Caco-2 (cell line): ENCODE data around the gene ARMC6. TPM values are rescaled to one million over a fixed set of nuclear protein-coding genes. Genes with fewer than 3 reads are reported as not detected.
A peak's percentile ranks its signal among the peaks of the same experiment; 100 is the strongest.

Experiments
- BruUV-seq: library from RNA; stranded (reverse); fragments of 400-500 nt; replicated peaks from 2 replicates; lab custom pipeline; 2021; lab: Mats Ljungman, UMichigan
- CTCF ChIA-PET: fragments of 300-600 bp; sonication (Branson Sonifier 250); formaldehyde crosslinking; loops from one replicate; lab custom pipeline; 2022; ENCODE audit warnings: antibody characterized with exemption; lab: Charles Lee
- POLR2A ChIA-PET: fragments of 300-600 bp; sonication (Branson Sonifier 250); formaldehyde crosslinking; loops from one replicate; lab custom pipeline; 2022; ENCODE audit warnings: antibody characterized with exemption; lab: Charles Lee
- DNase-seq, 2 experiments: peaks; one replicate each; pipeline versions ENCODE4 v3.0.0 to v3.0.0-alpha.2; 2020 to 2022
- H3K27me3 ChIP-seq: replicated peaks from 2 replicates; pipeline ENCODE4 v1.6.0; 2011; ENCODE audit warnings: low read length; ENCODE audit not compliant: control insufficient read depth, insufficient read depth
- H3K36me3 ChIP-seq: 2 replicates; pipeline ENCODE4 v1.5.1; 2011; ENCODE audit warnings: low read length; ENCODE audit not compliant: control insufficient read depth, insufficient read depth
- H3K4me1 ChIP-seq: fragments of 250-450 bp; sonication (Bioruptor Pico); 2 replicates; pipeline ENCODE4 v1.5.1; 2020; ENCODE audit warnings: mild to moderate bottlenecking
- H3K4me3 ChIP-seq: 2 replicates; pipeline ENCODE4 v1.5.1; 2011; ENCODE audit warnings: low read depth, mild to moderate bottlenecking, control low read depth, low read length
- H3K9me3 ChIP-seq: fragments of 250-450 bp; sonication (Bioruptor Pico); 2 replicates; pipeline ENCODE4 v1.5.1; 2020; ENCODE audit warnings: mild to moderate bottlenecking, moderate library complexity
- H3K27ac Mint-ChIP-seq: one replicate; pipeline ENCODE4 v1.8.0; 2022; ENCODE audit warnings: mixed read lengths; ENCODE audit not compliant: unreplicated experiment
- H3K27me3 Mint-ChIP-seq: one replicate; pipeline ENCODE4 v1.8.0; 2022; ENCODE audit warnings: mixed read lengths; ENCODE audit not compliant: insufficient read depth, unreplicated experiment
- H3K36me3 Mint-ChIP-seq: one replicate; pipeline ENCODE4 v1.8.0; 2022; ENCODE audit warnings: mild to moderate bottlenecking, mixed read lengths; ENCODE audit not compliant: insufficient read depth, unreplicated experiment
- H3K4me1 Mint-ChIP-seq: one replicate; pipeline ENCODE4 v1.8.0; 2022; ENCODE audit warnings: low read depth, mixed read lengths; ENCODE audit not compliant: unreplicated experiment
- H3K4me3 Mint-ChIP-seq: one replicate; pipeline ENCODE4 v1.8.0; 2022; ENCODE audit warnings: mild to moderate bottlenecking, moderate library complexity, mixed read lengths; ENCODE audit not compliant: unreplicated experiment
- H3K9me3 Mint-ChIP-seq: one replicate; pipeline ENCODE4 v1.8.0; 2022; ENCODE audit warnings: mixed read lengths; ENCODE audit not compliant: unreplicated experiment
- CTCF ChIP-seq, 2 experiments: fragments of 200-600 bp in 1 of 2; IDR thresholded peaks; 1 replicate in 1 of 2; 2 replicates in 1 of 2; pipeline versions ENCODE4 v1.5.1 to v1.8.0; 2011 to 2022; ENCODE audit warnings: antibody characterized with exemption in 1 of 2, control low read depth in 1 of 2, inconsistent platforms in 1 of 2, low read depth in 1 of 2, low read length in 1 of 2, mild to moderate bottlenecking in 1 of 2, moderate library complexity in 1 of 2; ENCODE audit not compliant: insufficient read depth in 1 of 2, severe bottlenecking in 1 of 2, unreplicated experiment in 1 of 2
- intact Hi-C: fragments of 100-400 bp; cut with micrococcal nuclease; formaldehyde crosslinking; loops from one replicate; pipeline ENCODE4 v1.10.0; 2022; ENCODE audit not compliant: unreplicated experiment
- total RNA-seq: library from RNA; stranded (reverse); gene quantifications from 2 replicates; pipeline ENCODE4 v1.2.3, GENCODE V29; 2022

The ARMC6 gene
- total RNA-seq, 1 experiment from 2014 or later: 40.1 TPM

GRCh38 chr19:18993115-18993514 is 40.3 kb upstream of the ARMC6 start:
- POLR2A ChIA-PET: no interaction called here
- H3K36me3 ChIP-seq: no peaks in the 10 kb centered on the region; the same call in 1 of the 2 replicates
- peaks cover 50% of the 10 kb centered on the region for H3K36me3 Mint-ChIP-seq

GRCh38 chr19:18995804-18996241 is 37.6 kb upstream of the ARMC6 start:
- CTCF ChIA-PET: interaction anchor here (0.6 to 1.6 kb wide), 7 partner anchors 8 to 174 kb away, joined by 3 to 5 read pairs (median 3); partner anchors contain the start of genes COPE, DDX49 and MEF2B
- Mint-ChIP-seq H3K4me1 (no peaks in the 10 kb centered on the region), H3K27me3 (no peaks in the 10 kb centered on the region), H3K27ac (no peak overlapping the region), H3K36me3 (peaks cover 60% of the 10 kb centered on the region), H3K4me3 (no peak overlapping the region), H3K9me3 (no peaks in the 10 kb centered on the region)
- POLR2A ChIA-PET: no interaction called here
- no peaks in the 10 kb centered on the region for H3K9me3 ChIP-seq
- no TSS peak for BruUV-seq
- DNase-seq: peak; percentile 72 to 74
- peak; percentile 42 to 78 for TF ChIP-seq CTCF (IDR thresholded peaks at IDR 0.05; ENCODE audit: insufficient read depth in 1 of 2, low read depth in 1 of 2, low read length in 1 of 2, severe bottlenecking in 1 of 2, unreplicated experiment in 1 of 2)
- no peaks in the 10 kb centered on the region for H3K27me3 ChIP-seq
- H3K36me3 ChIP-seq: no peaks in the 10 kb centered on the region
- intact Hi-C loops: loop anchor here (1.0 to 2.0 kb wide), 2 partner anchors 117 to 143 kb away; no protein-coding TSS in a partner anchor
- no peak overlapping the region for H3K4me3 ChIP-seq
- H3K4me1 ChIP-seq: no peaks in the 10 kb centered on the region

More at GRCh38 chr19:18993115-18993514, 40.3 kb upstream of the ARMC6 start:
- H3K27me3 Mint-ChIP-seq: no peaks in the 10 kb centered on the region
- no peaks in the 10 kb centered on the region for H3K4me1 Mint-ChIP-seq
- H3K27ac Mint-ChIP-seq: no peak overlapping the region
- Histone ChIP-seq H3K9me3 (no peaks in the 10 kb centered on the region), H3K27me3 (no peaks in the 10 kb centered on the region), H3K4me1 (no peaks in the 10 kb centered on the region), H3K4me3 (no peak overlapping the region)
- no peak for TF ChIP-seq CTCF (IDR thresholded peaks at IDR 0.05; ENCODE audit: insufficient read depth in 1 of 2, low read depth in 1 of 2, low read length in 1 of 2, severe bottlenecking in 1 of 2, unreplicated experiment in 1 of 2)
- no peak for DNase-seq
- intact Hi-C loops: no loop called here
- no peaks in the 10 kb centered on the region for H3K9me3 Mint-ChIP-seq
- no peak overlapping the region for H3K4me3 Mint-ChIP-seq
- no TSS peak for BruUV-seq
- CTCF ChIA-PET: no interaction called here

- Histone ChIP-seq H3K27me3 (no peaks in the 10 kb centered on the region), H3K4me3 (no peak overlapping the region), H3K36me3 (no peaks in the 10 kb centered on the region; the same call in 1 of the 2 replicates), H3K9me3 (no peaks in the 10 kb centered on the region), H3K4me1 (no peaks in the 10 kb centered on the region)
- Mint-ChIP-seq H3K27me3 (no peaks in the 10 kb centered on the region), H3K9me3 (no peaks in the 10 kb centered on the region), H3K4me3 (no peak overlapping the region), H3K36me3 (peaks cover 64% of the 10 kb centered on the region), H3K27ac (no peak overlapping the region), H3K4me1 (no peaks in the 10 kb centered on the region)
- no TSS peak for BruUV-seq
- POLR2A ChIA-PET: no interaction called here
- intact Hi-C loops: loop anchor here (1.0 to 2.0 kb wide), 2 partner anchors 116 to 143 kb away; no protein-coding TSS in a partner anchor
- CTCF ChIA-PET: interaction anchor here (1.0 to 1.2 kb wide), 3 partner anchors 30 to 57 kb away, joined by 3 to 5 read pairs (median 3); no protein-coding TSS in a partner anchor
- no peak for DNase-seq
- no peak for TF ChIP-seq CTCF (IDR thresholded peaks at IDR 0.05; ENCODE audit: insufficient read depth in 1 of 2, low read depth in 1 of 2, low read length in 1 of 2, severe bottlenecking in 1 of 2, unreplicated experiment in 1 of 2)
Observed at GRCh38 chr19:18996351-18996750, 37.1 kb upstream of the ARMC6 start.
